Measurements from ENCODE around the gene GRK2.

- no peak for TF ChIP-seq CTCF (IDR thresholded peaks at IDR 0.05)
- no peak for TF ChIP-seq EZH2phosphoT487 (IDR thresholded peaks at IDR 0.05)
- TF ChIP-seq EZH2 (IDR thresholded peaks at IDR 0.05), result no peak
These were observed 18.2 kb upstream of the GRK2 start for GRCh38 chr11:67247946-67248550.

Data from neural progenitor cell (in vitro differentiated cells).